Gastroesophageal sphincter (tissue), 3 donors: ENCODE data around the gene IQGAP2.

Source experiments
- EP300 ChIP-seq: sonication (generic); formaldehyde crosslinking; IDR thresholded peaks from one replicate; pipeline ENCODE4 v1.6.1; 2017; ENCODE audit warnings: antibody characterized with exemption, mild to moderate bottlenecking
- POLR2A ChIP-seq, 2 donors: fragments of 450-650 bp; IDR thresholded peaks; one replicate each; pipeline ENCODE4 v1.6.1; 2017; ENCODE audit warnings: antibody characterized with exemption in 2 of 2, mild to moderate bottlenecking in 2 of 2, moderate library complexity in 1 of 2
- POLR2AphosphoS5 ChIP-seq: sonication (generic); formaldehyde crosslinking; IDR thresholded peaks from one replicate; pipeline ENCODE4 v1.6.1; 2017; ENCODE audit warnings: antibody characterized with exemption
- TF ChIP-seq, protein P1 (sequence below), 4 experiments: fragments of 200-600 bp in 2 of 4; fragments of 450-650 bp in 2 of 4; sonication (generic) in 1 of 4; IDR thresholded peaks; one replicate each; pipeline ENCODE4 v1.5.1; 2017 to 2019; ENCODE audit warnings: antibody characterized with exemption in 4 of 4, mild to moderate bottlenecking in 2 of 4, moderate library complexity in 2 of 4

DNA sequence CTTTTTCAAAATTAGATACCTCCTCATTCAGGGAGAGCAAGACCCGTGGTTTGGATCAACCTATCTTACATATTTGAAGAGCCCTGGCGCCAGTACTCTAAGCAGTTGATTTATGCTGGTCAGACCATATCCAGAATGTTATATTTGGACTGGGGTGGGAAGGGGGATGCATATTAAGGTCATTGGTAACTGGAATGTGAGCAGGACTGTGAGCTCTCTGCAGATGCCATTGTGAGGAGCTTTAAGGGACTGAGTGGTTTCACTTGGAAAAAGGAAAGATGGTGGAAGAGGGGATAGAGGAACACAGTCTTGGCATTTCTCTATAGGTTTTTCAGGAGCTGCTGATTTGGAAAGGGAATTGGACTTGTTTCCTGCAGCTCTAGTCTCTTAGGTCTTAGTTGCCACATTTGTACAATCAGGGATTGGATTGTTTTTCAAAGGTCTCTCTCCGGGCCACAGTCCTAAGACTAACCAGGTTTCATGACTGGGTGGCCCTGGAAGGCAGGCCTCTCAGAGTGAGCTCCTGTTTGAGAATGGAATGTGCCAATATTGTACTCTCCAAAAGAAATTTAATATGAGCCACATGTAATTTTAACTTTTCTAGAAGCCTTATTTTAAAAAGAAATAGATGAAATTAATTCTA is 287.1 kb downstream of the IQGAP2 start:
- TF ChIP-seq, protein P1, sequence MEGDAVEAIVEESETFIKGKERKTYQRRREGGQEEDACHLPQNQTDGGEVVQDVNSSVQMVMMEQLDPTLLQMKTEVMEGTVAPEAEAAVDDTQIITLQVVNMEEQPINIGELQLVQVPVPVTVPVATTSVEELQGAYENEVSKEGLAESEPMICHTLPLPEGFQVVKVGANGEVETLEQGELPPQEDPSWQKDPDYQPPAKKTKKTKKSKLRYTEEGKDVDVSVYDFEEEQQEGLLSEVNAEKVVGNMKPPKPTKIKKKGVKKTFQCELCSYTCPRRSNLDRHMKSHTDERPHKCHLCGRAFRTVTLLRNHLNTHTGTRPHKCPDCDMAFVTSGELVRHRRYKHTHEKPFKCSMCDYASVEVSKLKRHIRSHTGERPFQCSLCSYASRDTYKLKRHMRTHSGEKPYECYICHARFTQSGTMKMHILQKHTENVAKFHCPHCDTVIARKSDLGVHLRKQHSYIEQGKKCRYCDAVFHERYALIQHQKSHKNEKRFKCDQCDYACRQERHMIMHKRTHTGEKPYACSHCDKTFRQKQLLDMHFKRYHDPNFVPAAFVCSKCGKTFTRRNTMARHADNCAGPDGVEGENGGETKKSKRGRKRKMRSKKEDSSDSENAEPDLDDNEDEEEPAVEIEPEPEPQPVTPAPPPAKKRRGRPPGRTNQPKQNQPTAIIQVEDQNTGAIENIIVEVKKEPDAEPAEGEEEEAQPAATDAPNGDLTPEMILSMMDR (IDR thresholded peaks at IDR 0.05) = no peak
- TF ChIP-seq POLR2A (IDR thresholded peaks at IDR 0.05) (no peak), POLR2AphosphoS5 (no peak), EP300 (no peak)
